Measurements from ENCODE around the gene PTPMT1.
"Not testable (repeated sequence)": the region's sequence is repeated elsewhere in the genome, so short reads cannot be mapped to it uniquely, and the experiment has no call there.

Gene PTPMT1

GRCh38 chr11:47546274-47546673 is 19.1 kb upstream of the PTPMT1 start:
- not testable (repeated sequence) for DNase-seq (ENCODE audit: low spot score)

- no peak for DNase-seq (ENCODE audit: low spot score)
Measured at GRCh38 chr11:47550288-47551047, 14.9 kb upstream of the PTPMT1 start.

- DNase-seq (ENCODE audit: low spot score), result no peak
Measured at GRCh38 chr11:47551086-47551485, 14.3 kb upstream of the PTPMT1 start.

- no peak for DNase-seq (ENCODE audit: low spot score)
Measured at GRCh38 chr11:47552056-47552565, 13.3 kb upstream of the PTPMT1 start.

GRCh38 chr11:47552566-47553405 is 12.6 kb upstream of the PTPMT1 start, which contains the start of gene CELF1:
TSS of gene CELF1 (minus strand) at chr11:47553132. CDS start at chr11:47499523, 53,609 bp downstream.
- DNase-seq (ENCODE audit: low spot score), result peak; percentile 92

- DNase-seq (ENCODE audit: low spot score), result no peak
Measured at GRCh38 chr11:47553406-47553743, 12.0 kb upstream of the PTPMT1 start.

- not testable (repeated sequence) for DNase-seq (ENCODE audit: low spot score)
Measured at GRCh38 chr11:47557004-47557403, 8.4 kb upstream of the PTPMT1 start.

- no peak for DNase-seq (ENCODE audit: low spot score)
Measured at GRCh38 chr11:47558695-47559094, 6.7 kb upstream of the PTPMT1 start.

GRCh38 chr11:47560426-47560825 is 5.0 kb upstream of the PTPMT1 start:
- no peak for DNase-seq (ENCODE audit: low spot score)

GRCh38 chr11:47562393-47562792 is 3.0 kb upstream of the PTPMT1 start:
- not testable (repeated sequence) for DNase-seq (ENCODE audit: low spot score)

- DNase-seq (ENCODE audit: low spot score), result not testable (repeated sequence)
Measured at GRCh38 chr11:47564366-47564765, 1.0 kb upstream of the PTPMT1 start.

- no peak for DNase-seq (ENCODE audit: low spot score)
Measured at GRCh38 chr11:47564933-47565339, 463 bp upstream of the PTPMT1 start.

GRCh38 chr11:47566149-47566698 is 825 bp downstream of the PTPMT1 start:
- no peak for DNase-seq (ENCODE audit: low spot score)

GRCh38 chr11:47569646-47570045 is 4.2 kb downstream of the PTPMT1 start:
- no peak for DNase-seq (ENCODE audit: low spot score)

GRCh38 chr11:47570651-47571356 is 5.4 kb downstream of the PTPMT1 start:
- DNase-seq (ENCODE audit: low spot score), result no peak

GRCh38 chr11:47571357-47571729 is 5.9 kb downstream of the PTPMT1 start:
- DNase-seq (ENCODE audit: low spot score), result no peak

- DNase-seq (ENCODE audit: low spot score), result no peak
Measured at GRCh38 chr11:47571895-47572294, 6.5 kb downstream of the PTPMT1 start.

- no peak for DNase-seq (ENCODE audit: low spot score)
Measured at GRCh38 chr11:47572715-47573255, 7.4 kb downstream of the PTPMT1 start.

GRCh38 chr11:47573321-47573720 is 7.9 kb downstream of the PTPMT1 start:
- DNase-seq (ENCODE audit: low spot score), result peak; percentile 55

- DNase-seq (ENCODE audit: low spot score), result no peak
Measured at GRCh38 chr11:47577460-47578041, 12.2 kb downstream of the PTPMT1 start.
